ENCODE data around the gene CEP55.

- TF ChIP-seq GATA3 (IDR thresholded peaks at IDR 0.05; ENCODE audit: low read depth, low read length) (no peak), GATA2 (IDR thresholded peaks at IDR 0.05; ENCODE audit: low read depth, low read length) (no peak)
These were observed 16.2 kb downstream of the CEP55 start for GRCh38 chr10:93512565-93512964.

All from SH-SY5Y (cell line).